AG09319 (cell line): ENCODE results near the gene AKIRIN1.

Source experiments
- DNase-seq: peaks from one replicate; pipeline ENCODE4 v3.0.0-alpha.2; 2010; ENCODE audit warnings: low read depth; ENCODE audit errors: extremely low read depth
- TF ChIP-seq, protein P1 (sequence below): IDR thresholded peaks from 2 replicates; pipeline ENCODE4 v1.5.1; 2011; ENCODE audit warnings: low read depth, mild to moderate bottlenecking, inconsistent platforms, low read length, moderate library complexity

AKIRIN1 gene, protein sequence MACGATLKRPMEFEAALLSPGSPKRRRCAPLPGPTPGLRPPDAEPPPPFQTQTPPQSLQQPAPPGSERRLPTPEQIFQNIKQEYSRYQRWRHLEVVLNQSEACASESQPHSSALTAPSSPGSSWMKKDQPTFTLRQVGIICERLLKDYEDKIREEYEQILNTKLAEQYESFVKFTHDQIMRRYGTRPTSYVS

DNA sequence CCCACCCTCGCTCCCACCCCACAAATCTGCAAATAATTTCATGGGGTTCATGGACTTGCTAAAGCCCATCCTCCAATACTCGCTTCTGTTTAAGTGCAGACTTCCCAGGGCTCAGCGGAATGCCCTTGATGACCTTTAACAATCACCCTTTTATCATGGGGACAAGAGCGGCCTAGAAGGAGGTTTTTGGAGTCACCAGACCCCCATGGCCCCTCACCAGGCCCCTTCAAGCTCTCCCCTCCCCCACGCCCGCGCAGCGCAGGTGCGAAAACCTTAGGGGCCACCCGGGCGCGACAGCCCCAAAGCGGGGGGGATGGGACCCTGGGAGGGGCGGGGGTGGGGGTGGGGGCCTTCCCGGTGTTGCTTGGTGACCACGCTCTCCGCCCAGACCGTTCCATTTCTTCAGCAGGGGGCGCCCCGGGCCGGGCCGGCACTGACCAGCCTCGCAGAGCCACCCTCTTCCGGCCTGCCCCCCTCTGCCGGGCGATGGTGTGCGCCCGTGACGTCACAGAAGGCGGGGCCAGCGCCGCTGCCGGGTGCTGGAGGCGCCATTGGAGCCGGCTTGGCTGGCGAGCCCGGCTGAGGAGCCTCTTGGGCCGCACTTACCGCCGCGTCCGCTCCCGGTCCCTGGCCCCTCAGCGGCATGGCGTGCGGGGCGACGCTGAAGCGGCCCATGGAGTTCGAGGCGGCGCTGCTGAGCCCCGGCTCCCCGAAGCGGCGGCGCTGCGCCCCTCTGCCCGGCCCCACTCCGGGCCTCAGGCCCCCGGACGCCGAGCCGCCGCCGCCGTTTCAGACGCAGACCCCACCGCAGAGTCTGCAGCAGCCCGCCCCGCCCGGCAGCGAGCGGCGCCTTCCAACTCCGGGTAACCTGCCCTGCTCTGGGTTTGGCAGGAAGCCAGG is at the start of gene AKIRIN1:
Gene AKIRIN1, plus strand, starts transcription at position 539 of the 900 bp plus-strand sequence. Its CDS starts 105 bp downstream, at position 644.
- TF ChIP-seq, protein P1, sequence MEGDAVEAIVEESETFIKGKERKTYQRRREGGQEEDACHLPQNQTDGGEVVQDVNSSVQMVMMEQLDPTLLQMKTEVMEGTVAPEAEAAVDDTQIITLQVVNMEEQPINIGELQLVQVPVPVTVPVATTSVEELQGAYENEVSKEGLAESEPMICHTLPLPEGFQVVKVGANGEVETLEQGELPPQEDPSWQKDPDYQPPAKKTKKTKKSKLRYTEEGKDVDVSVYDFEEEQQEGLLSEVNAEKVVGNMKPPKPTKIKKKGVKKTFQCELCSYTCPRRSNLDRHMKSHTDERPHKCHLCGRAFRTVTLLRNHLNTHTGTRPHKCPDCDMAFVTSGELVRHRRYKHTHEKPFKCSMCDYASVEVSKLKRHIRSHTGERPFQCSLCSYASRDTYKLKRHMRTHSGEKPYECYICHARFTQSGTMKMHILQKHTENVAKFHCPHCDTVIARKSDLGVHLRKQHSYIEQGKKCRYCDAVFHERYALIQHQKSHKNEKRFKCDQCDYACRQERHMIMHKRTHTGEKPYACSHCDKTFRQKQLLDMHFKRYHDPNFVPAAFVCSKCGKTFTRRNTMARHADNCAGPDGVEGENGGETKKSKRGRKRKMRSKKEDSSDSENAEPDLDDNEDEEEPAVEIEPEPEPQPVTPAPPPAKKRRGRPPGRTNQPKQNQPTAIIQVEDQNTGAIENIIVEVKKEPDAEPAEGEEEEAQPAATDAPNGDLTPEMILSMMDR = no peak
- DNase-seq = peak; percentile 94

DNA sequence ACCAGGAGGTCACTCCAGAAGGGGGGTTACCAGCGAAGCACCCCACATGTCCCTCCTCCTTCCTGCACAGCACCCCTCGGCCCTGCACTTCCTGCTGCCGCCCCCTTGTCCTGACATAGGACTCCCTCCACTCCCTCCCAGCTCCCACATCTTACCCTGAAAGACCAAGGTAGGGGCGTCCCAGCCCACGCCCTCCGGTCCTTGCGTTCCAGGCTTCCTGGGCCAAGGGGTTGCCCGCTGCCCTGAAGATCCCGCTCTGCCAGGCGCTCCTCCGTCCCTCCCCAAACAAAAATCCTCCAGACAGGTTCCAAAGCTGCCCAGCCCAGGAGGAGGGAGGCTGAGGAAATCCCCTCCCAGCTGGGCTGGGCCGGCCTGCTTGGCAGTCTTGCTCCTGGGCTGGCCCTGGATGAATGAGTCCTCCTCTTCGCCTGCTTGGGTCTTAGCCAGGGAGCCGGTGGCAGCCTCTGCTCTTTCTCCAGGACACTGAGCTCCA is 49.5 kb upstream of the AKIRIN1 start, which contains the start of gene RHBDL2:
Gene RHBDL2, minus strand, starts transcription at position 304 of the 493 bp plus-strand sequence. CDS start 22,618 bp downstream, outside the sequence.
- TF ChIP-seq, protein P1 = no peak
- no peak for DNase-seq

DNA sequence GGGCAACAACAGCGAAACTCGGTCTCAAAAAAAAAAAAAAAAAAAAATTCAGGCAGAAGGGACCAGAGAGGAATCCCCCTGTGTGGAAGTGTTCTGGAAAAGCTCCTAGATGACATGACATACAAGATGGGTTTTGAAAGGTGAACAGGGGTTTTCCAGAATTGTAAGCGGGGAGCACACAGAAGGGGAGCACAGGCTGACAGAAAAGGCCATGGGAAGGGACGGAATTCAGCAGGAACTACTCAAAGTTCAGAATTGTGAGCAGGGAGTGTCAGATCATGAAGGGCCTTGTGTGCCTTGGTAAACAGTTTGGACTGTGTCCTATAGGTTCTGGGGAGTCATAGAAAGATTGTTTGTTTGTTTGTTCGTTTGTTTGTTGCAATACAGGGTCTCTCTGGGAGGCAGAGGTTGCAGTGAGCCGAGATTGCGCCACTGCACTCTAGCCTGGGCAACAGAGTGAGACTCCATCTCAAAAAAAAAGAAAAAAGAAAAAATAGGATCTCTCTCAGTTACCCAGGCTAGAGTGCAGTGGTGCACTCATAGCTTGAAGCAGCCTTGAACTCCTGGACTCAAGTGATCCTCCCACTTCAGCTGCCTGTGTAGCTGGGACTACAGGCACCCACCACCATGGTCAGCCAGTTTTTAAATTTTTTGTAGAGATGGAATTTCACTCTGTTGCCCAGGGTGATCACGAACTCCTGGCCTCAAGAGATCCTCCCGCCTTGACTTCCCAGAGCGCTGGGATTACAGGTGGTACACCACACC is 48.2 kb upstream of the AKIRIN1 start:
- TF ChIP-seq, protein P1 = no peak
- no peak for DNase-seq

DNA sequence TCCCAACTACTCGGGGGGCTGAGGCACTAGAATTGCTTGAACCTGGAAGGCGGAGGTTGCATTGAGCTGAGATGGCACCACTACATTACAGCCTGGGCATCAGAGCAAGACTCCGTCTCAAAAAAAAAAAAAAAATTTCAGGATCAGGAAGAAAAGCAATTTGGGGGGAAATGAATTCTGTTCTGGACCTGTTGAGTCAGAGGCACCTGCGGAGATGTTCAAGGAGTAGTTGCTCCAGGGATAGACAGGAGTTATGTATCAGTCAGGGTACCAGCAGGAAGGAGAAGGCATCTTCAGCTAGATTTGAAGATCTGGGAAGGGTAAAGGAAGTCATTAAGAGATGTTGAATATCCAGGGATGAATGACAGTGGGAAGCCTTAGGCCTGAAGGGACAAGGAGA is 46.5 kb upstream of the AKIRIN1 start:
- DNase-seq = no peak
- TF ChIP-seq, protein P1 = no peak

DNA sequence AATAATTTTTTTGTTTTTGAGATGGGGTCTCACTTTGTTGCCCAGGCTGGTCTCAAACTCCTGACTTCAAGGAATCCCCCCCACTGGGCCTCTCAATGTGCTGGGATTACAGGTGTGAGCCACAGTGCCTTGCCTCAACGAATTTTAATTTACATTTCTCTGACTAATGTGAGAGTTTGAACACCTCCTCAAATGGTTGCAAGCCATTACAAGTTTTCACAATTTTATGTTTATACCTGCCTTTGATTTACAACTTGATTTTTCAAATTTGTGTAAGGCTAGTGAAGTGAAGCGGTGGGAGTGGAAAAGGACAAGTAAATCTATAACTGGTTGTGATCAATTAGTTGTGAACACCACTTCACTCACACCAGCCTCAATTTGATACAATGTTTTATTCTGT is 40.5 kb upstream of the AKIRIN1 start:
- no peak for DNase-seq
- TF ChIP-seq, protein P1 = no peak

DNA sequence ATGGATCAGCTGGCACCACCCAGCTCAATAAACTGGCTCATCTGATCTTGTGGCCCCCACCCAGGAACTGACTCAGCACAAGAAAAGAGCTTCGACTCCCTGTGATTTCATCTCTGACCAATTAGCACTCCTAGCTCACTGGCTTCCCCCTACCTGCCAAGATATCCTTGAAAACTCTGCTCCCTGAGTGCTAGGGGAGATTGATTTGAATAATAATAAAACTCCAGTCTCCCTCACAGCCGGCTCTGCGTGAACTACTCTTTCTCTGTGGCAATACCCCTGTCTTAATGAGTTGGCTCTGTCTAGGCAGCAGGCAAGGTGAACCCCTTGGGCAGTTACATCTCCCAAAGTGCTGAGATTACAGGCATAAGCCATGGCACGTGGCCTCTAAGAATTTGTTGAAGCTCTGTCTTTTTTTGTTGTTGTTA is 37.6 kb upstream of the AKIRIN1 start:
- TF ChIP-seq, protein P1 = no peak
- no peak for DNase-seq
